Gastroesophageal sphincter (tissue), 4 donors: ENCODE measurements around the gene OLIG1. TPM values are rescaled to one million over a fixed set of nuclear protein-coding genes. Genes with fewer than 3 reads are reported as not detected.

Source experiments
- ATAC-seq: fragments of 150-250 bp; one replicate; pipeline ENCODE4 v1.9.1; 2016; ENCODE audit warnings: mild to moderate bottlenecking, moderate library complexity
- H3K27ac ChIP-seq, 4 donors: fragments of 200-600 bp; sonication (generic) in 3 of 4; 1 replicate in 3 of 4; 2 replicates in 1 of 4; pipeline ENCODE4 v1.5.1; 2016 to 2019
- H3K27me3 ChIP-seq: fragments of 200-600 bp; sonication (generic); one replicate; pipeline ENCODE4 v1.5.1; 2019
- H3K36me3 ChIP-seq, 2 donors: fragments of 200-600 bp; sonication (generic); one replicate each; pipeline ENCODE4 v1.5.1; 2019; ENCODE audit warnings: control low read depth in 1 of 2
- H3K4me1 ChIP-seq, 3 donors: fragments of 200-600 bp; sonication (generic); 1 replicate in 2 of 3; 2 replicates in 1 of 3; pipeline ENCODE4 v1.5.1; 2016 to 2019; ENCODE audit warnings: control low read depth in 2 of 3
- H3K4me3 ChIP-seq, 2 donors: fragments of 200-600 bp; sonication (generic); one replicate each; pipeline ENCODE4 v1.5.1; 2019; ENCODE audit warnings: mild to moderate bottlenecking in 1 of 2, moderate library complexity in 1 of 2
- H3K9me3 ChIP-seq, 3 donors: fragments of 200-600 bp; sonication (generic); one replicate each; pipeline ENCODE4 v1.5.1; 2017 to 2019; ENCODE audit warnings: control low read depth in 2 of 3
- CTCF ChIP-seq, 4 experiments: fragments of 200-600 bp in 2 of 4; fragments of 450-650 bp in 2 of 4; sonication (generic) in 1 of 4; IDR thresholded peaks; one replicate each; pipeline ENCODE4 v1.5.1; 2017 to 2019; ENCODE audit warnings: antibody characterized with exemption in 4 of 4, mild to moderate bottlenecking in 2 of 4, moderate library complexity in 2 of 4
- EP300 ChIP-seq: sonication (generic); formaldehyde crosslinking; IDR thresholded peaks from one replicate; pipeline ENCODE4 v1.6.1; 2017; ENCODE audit warnings: antibody characterized with exemption, mild to moderate bottlenecking
- POLR2A ChIP-seq, 2 donors: fragments of 450-650 bp; IDR thresholded peaks; one replicate each; pipeline ENCODE4 v1.6.1; 2017; ENCODE audit warnings: antibody characterized with exemption in 2 of 2, mild to moderate bottlenecking in 2 of 2, moderate library complexity in 1 of 2
- POLR2AphosphoS5 ChIP-seq: sonication (generic); formaldehyde crosslinking; IDR thresholded peaks from one replicate; pipeline ENCODE4 v1.6.1; 2017; ENCODE audit warnings: antibody characterized with exemption
- WGBS, 2 donors: methylation state at CpG; one replicate each; pipeline ENCODE4 v1.1.5; 2018; ENCODE audit warnings: low coverage in 1 of 2; 5-methylcytosine and 5-hydroxymethylcytosine counted together
- total RNA-seq, 4 donors: library from RNA; depleted of rRNA; stranded (reverse); fragments of >200 nt; gene quantifications; one replicate each; pipeline ENCODE4 v1.1.0, GENCODE V29; 2016

The OLIG1 gene
- total RNA-seq, 4 donors from 2014 or later: not detected

DNA sequence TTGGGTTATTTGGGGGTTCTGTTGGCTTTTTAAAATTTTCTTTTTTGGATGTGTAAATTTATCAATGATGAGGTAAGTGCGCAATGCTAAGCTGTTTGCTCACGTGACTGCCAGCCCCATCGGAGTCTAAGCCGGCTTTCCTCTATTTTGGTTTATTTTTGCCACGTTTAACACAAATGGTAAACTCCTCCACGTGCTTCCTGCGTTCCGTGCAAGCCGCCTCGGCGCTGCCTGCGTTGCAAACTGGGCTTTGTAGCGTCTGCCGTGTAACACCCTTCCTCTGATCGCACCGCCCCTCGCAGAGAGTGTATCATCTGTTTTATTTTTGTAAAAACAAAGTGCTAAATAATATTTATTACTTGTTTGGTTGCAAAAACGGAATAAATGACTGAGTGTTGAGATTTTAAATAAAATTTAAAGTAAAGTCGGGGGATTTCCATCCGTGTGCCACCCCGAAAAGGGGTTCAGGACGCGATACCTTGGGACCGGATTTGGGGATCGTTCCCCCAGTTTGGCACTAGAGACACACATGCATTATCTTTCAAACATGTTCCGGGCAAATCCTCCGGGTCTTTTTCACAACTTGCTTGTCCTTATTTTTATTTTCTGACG is 41.1 kb upstream of the OLIG1 start:
- Histone ChIP-seq H3K9me3 (no peaks in the 10 kb centered on the region), H3K27me3 (peaks cover 100% of the 10 kb centered on the region), H3K4me3 (no peak overlapping the region), H3K27ac (no peak overlapping the region), H3K4me1 (peaks cover 0 to 63% (median 22%) of the 10 kb centered on the region in 3 donors), H3K36me3 (no peaks in the 10 kb centered on the region)
- TF ChIP-seq POLR2A (IDR thresholded peaks at IDR 0.05): no peak
- no peak for TF ChIP-seq EP300
- TF ChIP-seq POLR2AphosphoS5: no peak
- TF ChIP-seq CTCF (IDR thresholded peaks at IDR 0.05): no peak
- no peak for ATAC-seq
- WGBS, 2 donors: 3% methylated on average over 25 of the region's 28 CpGs

DNA sequence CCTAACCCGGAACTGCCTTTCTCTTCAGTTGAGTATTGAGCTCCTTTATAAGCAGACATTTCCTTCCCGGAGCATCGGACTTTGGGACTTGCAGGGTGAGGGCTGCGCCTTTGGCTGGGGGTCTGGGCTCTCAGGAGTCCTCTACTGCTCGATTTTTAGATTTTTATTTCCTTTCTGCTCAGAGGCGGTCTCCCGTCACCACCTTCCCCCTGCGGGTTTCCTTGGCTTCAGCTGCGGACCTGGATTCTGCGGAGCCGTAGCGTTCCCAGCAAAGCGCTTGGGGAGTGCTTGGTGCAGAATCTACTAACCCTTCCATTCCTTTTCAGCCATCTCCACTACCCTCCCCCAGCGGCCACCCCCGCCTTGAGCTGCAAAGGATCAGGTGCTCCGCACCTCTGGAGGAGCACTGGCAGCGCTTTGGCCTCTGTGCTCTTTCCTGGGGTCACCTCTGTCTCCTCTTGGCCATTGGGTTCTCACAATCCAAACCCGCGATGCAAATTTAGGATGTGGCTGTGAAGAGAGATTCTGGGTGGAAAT is 40.5 kb upstream of the OLIG1 start:
- H3K9me3 ChIP-seq: no peaks in the 10 kb centered on the region
- peaks cover 0 to 57% (median 18%) of the 10 kb centered on the region in 3 donors for H3K4me1 ChIP-seq
- WGBS, 2 donors: 6 to 12% methylated on average over 13 to 16 of the region's 19 CpGs
- TF ChIP-seq EP300 (no peak), POLR2AphosphoS5 (no peak), POLR2A (IDR thresholded peaks at IDR 0.05) (no peak), CTCF (IDR thresholded peaks at IDR 0.05) (no peak)
- peaks cover 100% of the 10 kb centered on the region for H3K27me3 ChIP-seq
- ATAC-seq: no peak
- H3K4me3 ChIP-seq: no peak overlapping the region
- H3K27ac ChIP-seq: no peak overlapping the region
- no peaks in the 10 kb centered on the region for H3K36me3 ChIP-seq

DNA sequence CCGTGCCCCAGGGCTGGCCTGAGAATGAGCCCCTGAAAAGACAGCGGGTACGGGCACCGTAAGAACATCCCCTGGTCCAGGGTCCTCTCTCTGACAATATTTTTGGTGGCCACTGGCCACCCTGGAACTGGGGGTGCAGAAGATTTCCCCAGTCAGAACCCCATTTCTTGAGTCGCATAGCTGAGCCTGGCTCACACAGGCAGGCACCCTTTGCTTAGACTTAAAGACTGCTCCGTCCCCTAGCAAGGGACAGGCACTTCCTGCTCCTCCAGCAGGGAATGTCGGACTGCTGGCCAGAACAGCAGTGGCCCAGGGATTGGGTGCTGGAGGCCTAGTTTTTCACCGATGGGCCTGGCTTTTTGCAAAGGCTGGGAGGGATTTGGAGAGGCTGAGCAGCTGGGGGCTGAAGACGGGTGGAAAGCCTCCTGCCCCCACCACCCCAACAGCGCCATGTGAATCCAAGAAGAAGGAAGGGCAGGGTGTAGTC is 39.9 kb upstream of the OLIG1 start:
- H3K27ac ChIP-seq: no peak overlapping the region
- no peaks in the 10 kb centered on the region for H3K36me3 ChIP-seq
- TF ChIP-seq POLR2AphosphoS5: no peak
- no peak for TF ChIP-seq CTCF (IDR thresholded peaks at IDR 0.05)
- TF ChIP-seq EP300: no peak
- TF ChIP-seq POLR2A (IDR thresholded peaks at IDR 0.05): no peak
- 18% methylated on average over 8 of the region's 10 CpGs; no CpG with 5 or more reads in 1 of the 2 donors for WGBS, 2 donors
- H3K27me3 ChIP-seq: peaks cover 100% of the 10 kb centered on the region
- no peak overlapping the region for H3K4me3 ChIP-seq
- no peak for ATAC-seq
- no peaks in the 10 kb centered on the region for H3K9me3 ChIP-seq
- peaks cover 0 to 56% (median 18%) of the 10 kb centered on the region in 3 donors for H3K4me1 ChIP-seq

DNA sequence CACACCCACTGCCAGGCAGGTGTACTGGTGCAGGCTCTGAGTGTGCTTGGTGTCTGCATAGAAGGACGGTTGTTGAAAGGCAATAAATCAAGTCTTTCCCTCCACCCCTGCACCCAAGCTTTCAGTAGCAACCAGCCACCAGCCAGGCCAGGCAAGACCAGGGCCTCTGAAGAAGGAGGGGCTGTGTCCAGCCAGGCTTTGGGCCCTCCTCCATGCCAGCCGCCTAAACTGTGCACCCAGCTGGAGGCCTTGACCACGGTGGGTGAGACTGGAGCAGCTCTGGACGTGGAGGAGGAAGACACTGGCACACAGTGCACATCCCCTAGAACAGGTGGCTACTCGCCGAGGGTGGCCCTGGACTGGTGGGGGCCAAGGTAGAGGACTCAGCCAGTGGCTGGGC is 39.3 kb upstream of the OLIG1 start:
- 40% methylated on average over 1 of the region's 6 CpGs; no CpG with 5 or more reads in 1 of the 2 donors for WGBS, 2 donors
- peaks cover 100% of the 10 kb centered on the region for H3K27me3 ChIP-seq

More for the DNA sequence above, 39.3 kb upstream of the OLIG1 start:
- Histone ChIP-seq H3K4me1 (peaks cover 0 to 50% (median 14%) of the 10 kb centered on the region in 3 donors), H3K36me3 (no peaks in the 10 kb centered on the region), H3K9me3 (no peaks in the 10 kb centered on the region), H3K4me3 (no peak overlapping the region), H3K27ac (no peak overlapping the region)
- TF ChIP-seq POLR2A (IDR thresholded peaks at IDR 0.05): no peak
- TF ChIP-seq CTCF (IDR thresholded peaks at IDR 0.05): no peak
- TF ChIP-seq EP300: no peak
- TF ChIP-seq POLR2AphosphoS5: no peak
- no peak for ATAC-seq
